ENCODE results near the gene IFNGR1.

The IFNGR1 gene

GRCh38 chr6:137175157-137175867, 43.9 kb downstream of the IFNGR1 start:
- Histone ChIP-seq H3K4me3 (ENCODE audit: insufficient read length, low read depth) (no peak overlapping the region), H3K27me3 (ENCODE audit: insufficient read depth, insufficient read length) (no peaks in the 10 kb centered on the region), H3K36me3 (ENCODE audit: insufficient read depth, insufficient read length, low read length) (no peaks in the 10 kb centered on the region), H3K9ac (ENCODE audit: insufficient read length, low read depth) (no peak overlapping the region), H3K4me1 (ENCODE audit: insufficient read depth, insufficient read length) (no peaks in the 10 kb centered on the region), H3K9me3 (ENCODE audit: insufficient read depth, low read length) (peaks cover 26% of the 10 kb centered on the region; the same call in 1 of the 2 replicates)
- no peak for DNase-seq (ENCODE audit: low read depth, low spot score)
- TF ChIP-seq ZNF274 (IDR thresholded peaks at IDR 0.05; ENCODE audit: low read depth, low read length) (no peak), YY1 (IDR thresholded peaks at IDR 0.05; ENCODE audit: insufficient read depth, insufficient read length) (no peak), SUZ12 (IDR thresholded peaks at IDR 0.05; ENCODE audit: extremely low read depth, insufficient read depth, insufficient read length) (no peak)

GRCh38 chr6:137173501-137173900, 45.7 kb downstream of the IFNGR1 start, which contains the start of gene IL22RA2:
Gene IL22RA2, minus strand, starts transcription at chr6:137173644. Its CDS starts 11,895 bp downstream, at chr6:137161749.
- TF ChIP-seq YY1 (IDR thresholded peaks at IDR 0.05; ENCODE audit: insufficient read depth, insufficient read length) (no peak), SUZ12 (IDR thresholded peaks at IDR 0.05; ENCODE audit: extremely low read depth, insufficient read depth, insufficient read length) (no peak)
- H3K4me3 ChIP-seq (ENCODE audit: insufficient read length, low read depth): no peak within 1 kb of the TSS
- H3K36me3 ChIP-seq (ENCODE audit: insufficient read depth, insufficient read length, low read length): no peaks in the 10 kb centered on the region
- peaks cover 26% of the 10 kb centered on the region; the same call in 1 of the 2 replicates for H3K9me3 ChIP-seq (ENCODE audit: insufficient read depth, low read length)
- H3K27me3 ChIP-seq (ENCODE audit: insufficient read depth, insufficient read length): no peaks in the 10 kb centered on the region
- no peak within 1 kb of the TSS for H3K9ac ChIP-seq (ENCODE audit: insufficient read length, low read depth)
- no peaks in the 10 kb centered on the region for H3K4me1 ChIP-seq (ENCODE audit: insufficient read depth, insufficient read length)
- no peak for DNase-seq (ENCODE audit: low read depth, low spot score)

- DNase-seq (ENCODE audit: low read depth, low spot score): no peak
- Histone ChIP-seq H3K4me3 (ENCODE audit: insufficient read length, low read depth) (no peak overlapping the region), H3K36me3 (ENCODE audit: insufficient read depth, insufficient read length, low read length) (no peaks in the 10 kb centered on the region), H3K4me1 (ENCODE audit: insufficient read depth, insufficient read length) (no peaks in the 10 kb centered on the region), H3K9ac (ENCODE audit: insufficient read length, low read depth) (no peak overlapping the region), H3K9me3 (ENCODE audit: insufficient read depth, low read length) (peaks cover 30% of the 10 kb centered on the region; the same call in 1 of the 2 replicates), H3K27me3 (ENCODE audit: insufficient read depth, insufficient read length) (no peaks in the 10 kb centered on the region)
- no peak for TF ChIP-seq YY1 (IDR thresholded peaks at IDR 0.05; ENCODE audit: insufficient read depth, insufficient read length)
- TF ChIP-seq SUZ12 (IDR thresholded peaks at IDR 0.05; ENCODE audit: extremely low read depth, insufficient read depth, insufficient read length): no peak
- no peak for TF ChIP-seq ZNF274 (IDR thresholded peaks at IDR 0.05; ENCODE audit: low read depth, low read length)
Observed at GRCh38 chr6:137172734-137173431, 46.3 kb downstream of the IFNGR1 start.

- H3K9ac ChIP-seq (ENCODE audit: insufficient read length, low read depth): no peak overlapping the region
- H3K27me3 ChIP-seq (ENCODE audit: insufficient read depth, insufficient read length): no peaks in the 10 kb centered on the region
- H3K4me1 ChIP-seq (ENCODE audit: insufficient read depth, insufficient read length): no peaks in the 10 kb centered on the region
- H3K36me3 ChIP-seq (ENCODE audit: insufficient read depth, insufficient read length, low read length): no peaks in the 10 kb centered on the region
- TF ChIP-seq ZNF274 (IDR thresholded peaks at IDR 0.05; ENCODE audit: low read depth, low read length) (no peak), YY1 (IDR thresholded peaks at IDR 0.05; ENCODE audit: insufficient read depth, insufficient read length) (no peak), SUZ12 (IDR thresholded peaks at IDR 0.05; ENCODE audit: extremely low read depth, insufficient read depth, insufficient read length) (no peak)
- H3K9me3 ChIP-seq (ENCODE audit: insufficient read depth, low read length): peaks cover 29% of the 10 kb centered on the region; the same call in 1 of the 2 replicates
- DNase-seq (ENCODE audit: low read depth, low spot score): peak; percentile 30
- H3K4me3 ChIP-seq (ENCODE audit: insufficient read length, low read depth): no peak overlapping the region
Observed at GRCh38 chr6:137171824-137172733, 47.1 kb downstream of the IFNGR1 start.

GRCh38 chr6:137171053-137171374, 48.2 kb downstream of the IFNGR1 start:
- Histone ChIP-seq H3K4me1 (ENCODE audit: insufficient read depth, insufficient read length) (no peaks in the 10 kb centered on the region), H3K4me3 (ENCODE audit: insufficient read length, low read depth) (no peak overlapping the region), H3K36me3 (ENCODE audit: insufficient read depth, insufficient read length, low read length) (no peaks in the 10 kb centered on the region), H3K9ac (ENCODE audit: insufficient read length, low read depth) (no peak overlapping the region), H3K9me3 (ENCODE audit: insufficient read depth, low read length) (peaks cover 32% of the 10 kb centered on the region; the same call in 1 of the 2 replicates), H3K27me3 (ENCODE audit: insufficient read depth, insufficient read length) (no peaks in the 10 kb centered on the region)
- TF ChIP-seq YY1 (IDR thresholded peaks at IDR 0.05; ENCODE audit: insufficient read depth, insufficient read length) (no peak), SUZ12 (IDR thresholded peaks at IDR 0.05; ENCODE audit: extremely low read depth, insufficient read depth, insufficient read length) (no peak), ZNF274 (IDR thresholded peaks at IDR 0.05; ENCODE audit: low read depth, low read length) (no peak)
- DNase-seq (ENCODE audit: low read depth, low spot score): no peak

GRCh38 chr6:137170266-137171052, 48.7 kb downstream of the IFNGR1 start:
- no peak overlapping the region for H3K9ac ChIP-seq (ENCODE audit: insufficient read length, low read depth)
- H3K4me1 ChIP-seq (ENCODE audit: insufficient read depth, insufficient read length): no peaks in the 10 kb centered on the region
- TF ChIP-seq SUZ12 (IDR thresholded peaks at IDR 0.05; ENCODE audit: extremely low read depth, insufficient read depth, insufficient read length) (no peak), YY1 (IDR thresholded peaks at IDR 0.05; ENCODE audit: insufficient read depth, insufficient read length) (no peak)
- DNase-seq (ENCODE audit: low read depth, low spot score): no peak
- no peaks in the 10 kb centered on the region for H3K27me3 ChIP-seq (ENCODE audit: insufficient read depth, insufficient read length)
- H3K36me3 ChIP-seq (ENCODE audit: insufficient read depth, insufficient read length, low read length): no peaks in the 10 kb centered on the region
- peaks cover 32% of the 10 kb centered on the region; the same call in 1 of the 2 replicates for H3K9me3 ChIP-seq (ENCODE audit: insufficient read depth, low read length)
- no peak overlapping the region for H3K4me3 ChIP-seq (ENCODE audit: insufficient read length, low read depth)

All from NT2/D1 (cell line).